Parathyroid adenoma (tissue), 2 donors: ENCODE data around the gene EEIG1.

Experiments used
- H2AFZ ChIP-seq: fragments of 300-600 bp; sonication (generic); one replicate; pipeline ENCODE4 v1.7.0; 2017; ENCODE audit warnings: antibody characterized with exemption, mild to moderate bottlenecking
- H3K27ac ChIP-seq: fragments of 300-600 bp; sonication (generic); one replicate; pipeline ENCODE4 v1.7.0; 2017
- H3K27me3 ChIP-seq: fragments of 300-600 bp; sonication (generic); one replicate; pipeline ENCODE4 v1.7.0; 2017; ENCODE audit warnings: low read length; ENCODE audit not compliant: control insufficient read depth, insufficient read depth
- H3K36me3 ChIP-seq: fragments of 300-600 bp; sonication (generic); one replicate; pipeline ENCODE4 v1.7.0; 2017; ENCODE audit warnings: low read length; ENCODE audit not compliant: control insufficient read depth, insufficient read depth
- H3K4me1 ChIP-seq: fragments of 300-600 bp; sonication (generic); one replicate; pipeline ENCODE4 v1.7.0; 2017; ENCODE audit warnings: control low read depth
- H3K4me2 ChIP-seq: fragments of 300-600 bp; sonication (generic); one replicate; pipeline ENCODE4 v1.7.0; 2017; ENCODE audit warnings: low read length
- H3K4me3 ChIP-seq: fragments of 300-600 bp; sonication (generic); one replicate; pipeline ENCODE4 v1.7.0; 2017; ENCODE audit warnings: low read depth, low read length
- H3K79me2 ChIP-seq: fragments of 300-600 bp; sonication (generic); one replicate; pipeline ENCODE4 v1.7.0; 2017; ENCODE audit warnings: control low read depth
- H3K9ac ChIP-seq: fragments of 300-600 bp; sonication (generic); one replicate; pipeline ENCODE4 v1.7.0; 2017; ENCODE audit warnings: mild to moderate bottlenecking
- H3K9me3 ChIP-seq: fragments of 300-600 bp; sonication (generic); one replicate; pipeline ENCODE4 v1.7.0; 2017; ENCODE audit warnings: low read length; ENCODE audit not compliant: control insufficient read depth
- TF ChIP-seq, protein P1 (sequence below): fragments of 300-600 bp; sonication (generic); IDR thresholded peaks from one replicate; pipeline ENCODE4 v1.7.0; 2017; ENCODE audit warnings: antibody characterized with exemption, mild to moderate bottlenecking
- donor health status: primary hyperparathyroidism.

EEIG1 gene

DNA sequence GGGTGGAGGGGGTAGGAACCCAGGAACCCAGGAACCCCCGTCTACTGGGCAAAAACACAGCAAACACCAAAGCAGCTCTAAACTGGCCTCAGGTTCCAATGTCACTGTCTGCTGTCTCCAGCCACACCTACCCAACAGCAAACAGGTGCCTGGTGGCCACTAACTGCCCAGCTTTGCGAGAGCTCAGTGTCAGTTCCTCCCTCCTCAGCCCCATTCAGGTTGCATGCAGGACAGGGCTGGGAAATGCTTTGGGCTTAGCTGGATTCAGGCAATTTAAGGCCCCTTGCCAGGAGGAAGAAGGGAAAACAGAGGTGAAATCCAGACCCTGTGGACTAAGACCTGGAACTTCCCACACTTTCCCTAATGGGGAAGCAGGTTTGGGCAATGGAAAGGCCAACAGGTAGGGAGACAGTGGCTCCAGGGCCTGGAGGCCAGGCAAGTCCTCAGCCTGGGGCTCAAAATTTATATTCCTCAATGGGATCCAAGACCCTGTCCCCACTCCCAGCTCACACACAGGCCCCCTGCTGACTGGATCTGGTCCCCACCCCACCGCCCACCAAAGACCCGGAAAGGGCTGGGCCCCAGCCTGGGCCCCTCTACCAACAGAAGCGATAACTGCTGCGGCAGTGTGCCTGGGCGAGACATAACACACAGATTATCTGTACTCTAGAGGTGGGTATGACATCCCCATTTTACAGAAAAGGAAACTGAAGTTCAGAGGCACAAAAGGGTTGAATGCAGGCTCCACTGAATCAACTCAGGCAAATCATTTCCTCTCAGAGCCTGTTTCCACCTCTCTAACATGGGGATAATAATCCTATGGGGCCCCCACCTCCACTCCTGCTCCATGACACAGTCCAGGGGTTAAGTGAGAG is 3.5 kb downstream of the EEIG1 start:
- Histone ChIP-seq H3K36me3 (no peaks in the 10 kb centered on the region), H3K79me2 (peaks cover 9% of the 10 kb centered on the region), H2AFZ (no peak overlapping the region), H3K4me2 (peak overlapping the region; percentile 39), H3K9me3 (no peaks in the 10 kb centered on the region), H3K4me3 (peak overlapping the region; percentile 21), H3K27ac (peak overlapping the region; percentile 70), H3K27me3 (no peaks in the 10 kb centered on the region), H3K9ac (no peak overlapping the region), H3K4me1 (peaks cover 26% of the 10 kb centered on the region)
- TF ChIP-seq, protein P1, sequence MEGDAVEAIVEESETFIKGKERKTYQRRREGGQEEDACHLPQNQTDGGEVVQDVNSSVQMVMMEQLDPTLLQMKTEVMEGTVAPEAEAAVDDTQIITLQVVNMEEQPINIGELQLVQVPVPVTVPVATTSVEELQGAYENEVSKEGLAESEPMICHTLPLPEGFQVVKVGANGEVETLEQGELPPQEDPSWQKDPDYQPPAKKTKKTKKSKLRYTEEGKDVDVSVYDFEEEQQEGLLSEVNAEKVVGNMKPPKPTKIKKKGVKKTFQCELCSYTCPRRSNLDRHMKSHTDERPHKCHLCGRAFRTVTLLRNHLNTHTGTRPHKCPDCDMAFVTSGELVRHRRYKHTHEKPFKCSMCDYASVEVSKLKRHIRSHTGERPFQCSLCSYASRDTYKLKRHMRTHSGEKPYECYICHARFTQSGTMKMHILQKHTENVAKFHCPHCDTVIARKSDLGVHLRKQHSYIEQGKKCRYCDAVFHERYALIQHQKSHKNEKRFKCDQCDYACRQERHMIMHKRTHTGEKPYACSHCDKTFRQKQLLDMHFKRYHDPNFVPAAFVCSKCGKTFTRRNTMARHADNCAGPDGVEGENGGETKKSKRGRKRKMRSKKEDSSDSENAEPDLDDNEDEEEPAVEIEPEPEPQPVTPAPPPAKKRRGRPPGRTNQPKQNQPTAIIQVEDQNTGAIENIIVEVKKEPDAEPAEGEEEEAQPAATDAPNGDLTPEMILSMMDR, result no peak

DNA sequence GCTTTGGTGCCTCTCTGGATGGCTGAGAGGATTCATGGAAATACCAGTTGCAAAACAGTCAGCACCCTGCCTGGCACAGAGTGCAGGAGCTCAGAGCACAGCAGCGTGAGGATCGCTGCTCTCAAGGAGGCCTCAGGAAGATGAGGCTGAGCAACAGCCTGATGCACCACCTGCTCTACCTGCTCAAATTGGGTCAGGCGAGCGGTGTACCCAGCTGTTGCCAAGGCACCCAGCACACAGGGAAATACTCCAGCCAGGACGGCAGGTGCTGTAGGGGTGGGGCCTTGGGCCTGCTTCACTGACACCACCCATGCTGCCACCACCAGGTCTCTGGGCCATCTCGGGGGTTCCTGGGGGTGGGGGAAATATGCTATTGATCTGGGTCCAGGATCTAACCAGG is 4.3 kb downstream of the EEIG1 start:
- no peak overlapping the region for H3K27ac ChIP-seq
- no peak overlapping the region for H3K4me3 ChIP-seq
- H3K9me3 ChIP-seq, result no peaks in the 10 kb centered on the region
- H3K27me3 ChIP-seq, result no peaks in the 10 kb centered on the region
- TF ChIP-seq, protein P1, result no peak
- peaks cover 25% of the 10 kb centered on the region for H3K4me1 ChIP-seq
- H2AFZ ChIP-seq, result no peak overlapping the region
- H3K79me2 ChIP-seq, result peaks cover 9% of the 10 kb centered on the region
- H3K9ac ChIP-seq, result no peak overlapping the region
- no peak overlapping the region for H3K4me2 ChIP-seq
- no peaks in the 10 kb centered on the region for H3K36me3 ChIP-seq

GRCh38 chr9:127975376-127976315 is 5.1 kb downstream of the EEIG1 start:
- no peak overlapping the region for H3K9ac ChIP-seq
- H2AFZ ChIP-seq, result no peak overlapping the region
- no peak overlapping the region for H3K4me3 ChIP-seq
- H3K4me2 ChIP-seq, result no peak overlapping the region
- H3K27me3 ChIP-seq, result no peaks in the 10 kb centered on the region
- TF ChIP-seq, protein P1, result no peak
- no peak overlapping the region for H3K27ac ChIP-seq
- H3K4me1 ChIP-seq, result peaks cover 27% of the 10 kb centered on the region
- no peaks in the 10 kb centered on the region for H3K36me3 ChIP-seq
- no peaks in the 10 kb centered on the region for H3K9me3 ChIP-seq
- peaks cover 9% of the 10 kb centered on the region for H3K79me2 ChIP-seq

GRCh38 chr9:127974769-127975261 is 6.0 kb downstream of the EEIG1 start:
- Histone ChIP-seq H3K27ac (no peak overlapping the region), H3K4me1 (peaks cover 33% of the 10 kb centered on the region), H3K4me3 (no peak overlapping the region)

More at GRCh38 chr9:127974769-127975261, 6.0 kb downstream of the EEIG1 start:
- Histone ChIP-seq H2AFZ (no peak overlapping the region), H3K27me3 (no peaks in the 10 kb centered on the region), H3K9me3 (no peaks in the 10 kb centered on the region), H3K9ac (no peak overlapping the region), H3K4me2 (no peak overlapping the region), H3K79me2 (peaks cover 8% of the 10 kb centered on the region), H3K36me3 (no peaks in the 10 kb centered on the region)
- TF ChIP-seq, protein P1, result no peak
